Effector memory CD4-positive, alpha-beta T cell (primary cell): ENCODE measurements around the gene CMTM3.
A peak's percentile ranks its signal among the peaks of the same experiment; 100 is the strongest.
"Not testable (repeated sequence)": the region's sequence is repeated elsewhere in the genome, so short reads cannot be mapped to it uniquely, and the experiment has no call there.

Experiments
- DNase-seq, 3 donors: peaks; one replicate each; pipeline ENCODE4 v3.0.0-alpha.2; 2020
- H3K27ac ChIP-seq: 2 replicates; pipeline ENCODE4 v1.7.0; 2013; ENCODE audit warnings: mild to moderate bottlenecking, low read length, moderate library complexity; ENCODE audit not compliant: insufficient read depth, poor library complexity, severe bottlenecking
- H3K27me3 ChIP-seq: replicated peaks from 2 replicates; pipeline ENCODE4 v1.7.0; 2013; ENCODE audit warnings: mild to moderate bottlenecking, low read length; ENCODE audit not compliant: insufficient read depth, control insufficient read depth, poor library complexity, severe bottlenecking
- H3K36me3 ChIP-seq: 2 replicates; pipeline ENCODE4 v1.7.0; 2013; ENCODE audit warnings: mild to moderate bottlenecking, low read length, moderate library complexity; ENCODE audit not compliant: control insufficient read depth, insufficient read depth
- H3K4me1 ChIP-seq: 2 replicates; pipeline ENCODE4 v1.7.0; 2013; ENCODE audit warnings: low read length, mild to moderate bottlenecking; ENCODE audit not compliant: control insufficient read depth, insufficient read depth, poor library complexity, severe bottlenecking
- H3K4me3 ChIP-seq: 2 replicates; pipeline ENCODE4 v1.7.0; 2013; ENCODE audit warnings: low read length, low read depth, mild to moderate bottlenecking; ENCODE audit not compliant: insufficient read depth, poor library complexity, severe bottlenecking
- H3K9me3 ChIP-seq: 2 replicates; pipeline ENCODE4 v1.7.0; 2013; ENCODE audit warnings: mild to moderate bottlenecking, low read length, moderate library complexity; ENCODE audit not compliant: control insufficient read depth

Gene CMTM3

GRCh38 chr16:66608241-66609138, 4.0 kb downstream of the CMTM3 start:
- no peaks in the 10 kb centered on the region for H3K9me3 ChIP-seq
- H3K27ac ChIP-seq = no peak overlapping the region
- DNase-seq = peak; percentile 57 to 67 (median 65)
- peaks cover 42% of the 10 kb centered on the region for H3K36me3 ChIP-seq
- H3K27me3 ChIP-seq = no peaks in the 10 kb centered on the region
- H3K4me3 ChIP-seq = no peak overlapping the region
- peaks cover 20% of the 10 kb centered on the region for H3K4me1 ChIP-seq

GRCh38 chr16:66609139-66609510, 4.6 kb downstream of the CMTM3 start:
- Histone ChIP-seq H3K4me1 (peaks cover 20% of the 10 kb centered on the region), H3K36me3 (peaks cover 44% of the 10 kb centered on the region), H3K4me3 (no peak overlapping the region), H3K27me3 (no peaks in the 10 kb centered on the region), H3K27ac (no peak overlapping the region), H3K9me3 (no peaks in the 10 kb centered on the region)
- no peak for DNase-seq

- no peak overlapping the region for H3K27ac ChIP-seq
- no peaks in the 10 kb centered on the region for H3K9me3 ChIP-seq
- H3K27me3 ChIP-seq = no peaks in the 10 kb centered on the region
- peaks cover 20% of the 10 kb centered on the region for H3K4me1 ChIP-seq
- no peak for DNase-seq
- peaks cover 44% of the 10 kb centered on the region for H3K36me3 ChIP-seq
- no peak overlapping the region for H3K4me3 ChIP-seq
Measured at GRCh38 chr16:66610111-66610820, 5.8 kb downstream of the CMTM3 start.

- not testable (repeated sequence) for H3K4me1 ChIP-seq, H3K27ac ChIP-seq, H3K4me3 ChIP-seq, H3K27me3 ChIP-seq, DNase-seq, H3K9me3 ChIP-seq
- H3K36me3 ChIP-seq = peaks cover 44% of the 10 kb centered on the region
Measured at GRCh38 chr16:66611911-66612310, 7.4 kb downstream of the CMTM3 start.

GRCh38 chr16:66612422-66612821, 7.9 kb downstream of the CMTM3 start:
- no peak overlapping the region for H3K27ac ChIP-seq
- no peaks in the 10 kb centered on the region for H3K9me3 ChIP-seq
- H3K27me3 ChIP-seq = no peaks in the 10 kb centered on the region
- DNase-seq = no peak
- H3K4me1 ChIP-seq = peaks cover 8% of the 10 kb centered on the region
- peaks cover 44% of the 10 kb centered on the region for H3K36me3 ChIP-seq
- no peak overlapping the region for H3K4me3 ChIP-seq

- no peaks in the 10 kb centered on the region for H3K27me3 ChIP-seq
- no peak overlapping the region for H3K27ac ChIP-seq
- H3K4me3 ChIP-seq = no peak overlapping the region
- no peaks in the 10 kb centered on the region for H3K9me3 ChIP-seq
- no peak for DNase-seq
- H3K4me1 ChIP-seq = no peaks in the 10 kb centered on the region
- H3K36me3 ChIP-seq = peaks cover 39% of the 10 kb centered on the region
Measured at GRCh38 chr16:66614161-66614802, 9.8 kb downstream of the CMTM3 start.

GRCh38 chr16:66616169-66616568, 11.7 kb downstream of the CMTM3 start:
- Histone ChIP-seq H3K4me1 (no peaks in the 10 kb centered on the region), H3K9me3 (no peaks in the 10 kb centered on the region), H3K36me3 (peaks cover 22% of the 10 kb centered on the region), H3K4me3 (no peak overlapping the region), H3K27me3 (no peaks in the 10 kb centered on the region), H3K27ac (no peak overlapping the region)
- no peak for DNase-seq

- H3K27me3 ChIP-seq = no peaks in the 10 kb centered on the region
- no peak for DNase-seq
- no peak overlapping the region for H3K4me3 ChIP-seq
- no peak overlapping the region for H3K27ac ChIP-seq
- H3K4me1 ChIP-seq = no peaks in the 10 kb centered on the region
- H3K9me3 ChIP-seq = no peaks in the 10 kb centered on the region
- peaks cover 18% of the 10 kb centered on the region for H3K36me3 ChIP-seq
Measured at GRCh38 chr16:66616592-66616991, 12.1 kb downstream of the CMTM3 start.

- no peak for DNase-seq
- Histone ChIP-seq H3K27me3 (no peaks in the 10 kb centered on the region), H3K4me3 (no peak overlapping the region), H3K27ac (no peak overlapping the region), H3K9me3 (no peaks in the 10 kb centered on the region), H3K36me3 (peaks cover 14% of the 10 kb centered on the region), H3K4me1 (no peaks in the 10 kb centered on the region)
Measured at GRCh38 chr16:66617010-66617434, 12.5 kb downstream of the CMTM3 start.

- no peak overlapping the region for H3K27ac ChIP-seq
- H3K4me1 ChIP-seq = no peaks in the 10 kb centered on the region
- no peak for DNase-seq
- no peak overlapping the region for H3K4me3 ChIP-seq
- H3K27me3 ChIP-seq = no peaks in the 10 kb centered on the region
- no peaks in the 10 kb centered on the region for H3K9me3 ChIP-seq
- H3K36me3 ChIP-seq = peaks cover 9% of the 10 kb centered on the region
Measured at GRCh38 chr16:66617728-66618127, 13.2 kb downstream of the CMTM3 start.
